NCI-H1417 treated with DMSO at 0.1 percent for 48 hours (cell line): ENCODE data around the gene RBMS1.
"Not testable (repeated sequence)": the region's sequence is repeated elsewhere in the genome, so short reads cannot be mapped to it uniquely, and the experiment has no call there.

Source experiments
- DNase-seq: peaks from one replicate; lab custom pipeline; 2025; lab: John Stamatoyannopoulos, UW

Gene RBMS1

DNA sequence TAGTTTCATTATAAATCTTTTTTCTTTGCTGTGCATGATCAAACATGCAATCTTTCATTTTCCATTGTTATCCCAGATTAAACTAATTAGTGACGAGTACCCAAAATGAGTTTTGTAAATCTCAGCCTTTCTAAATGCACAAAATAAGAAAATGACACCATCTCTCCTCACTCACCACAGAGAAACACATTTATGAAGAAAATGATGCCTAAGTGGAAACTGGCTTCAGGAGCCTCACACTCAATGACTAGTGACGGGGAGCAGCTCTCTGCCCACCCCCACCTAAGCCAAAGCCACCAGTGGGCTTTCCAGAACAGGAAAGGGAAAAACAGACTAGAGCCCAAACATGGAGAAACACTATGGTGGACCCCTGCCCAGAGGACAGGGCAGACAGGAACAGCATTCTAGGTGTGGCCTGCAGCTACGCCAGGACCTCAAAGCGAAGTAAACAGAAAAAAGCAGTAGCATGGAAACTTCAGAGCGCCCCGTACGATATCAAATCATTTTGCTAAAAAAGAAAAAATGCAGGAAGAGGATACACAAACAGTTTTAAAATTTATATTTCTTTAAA is 113.5 kb downstream of the RBMS1 start:
- DNase-seq = no peak

DNA sequence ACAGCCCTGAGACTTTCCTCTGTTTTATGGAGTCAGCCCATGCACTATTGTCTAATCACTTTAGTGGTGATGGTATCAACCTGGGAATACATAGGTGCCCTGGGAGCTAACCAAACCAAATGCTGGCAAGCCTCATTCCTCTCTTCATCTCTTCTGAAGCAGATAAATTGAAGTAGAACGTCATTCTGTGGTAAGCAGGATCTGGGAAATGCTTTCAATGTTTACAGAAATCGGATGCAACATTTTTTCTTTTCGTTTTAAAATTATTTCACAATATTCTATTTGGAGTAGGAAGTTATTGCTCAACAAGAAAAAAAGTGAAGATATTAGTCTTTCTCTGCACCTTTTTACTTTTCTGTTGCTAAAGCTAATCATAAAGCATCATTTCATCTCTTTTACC is 114.2 kb downstream of the RBMS1 start:
- DNase-seq = no peak

DNA sequence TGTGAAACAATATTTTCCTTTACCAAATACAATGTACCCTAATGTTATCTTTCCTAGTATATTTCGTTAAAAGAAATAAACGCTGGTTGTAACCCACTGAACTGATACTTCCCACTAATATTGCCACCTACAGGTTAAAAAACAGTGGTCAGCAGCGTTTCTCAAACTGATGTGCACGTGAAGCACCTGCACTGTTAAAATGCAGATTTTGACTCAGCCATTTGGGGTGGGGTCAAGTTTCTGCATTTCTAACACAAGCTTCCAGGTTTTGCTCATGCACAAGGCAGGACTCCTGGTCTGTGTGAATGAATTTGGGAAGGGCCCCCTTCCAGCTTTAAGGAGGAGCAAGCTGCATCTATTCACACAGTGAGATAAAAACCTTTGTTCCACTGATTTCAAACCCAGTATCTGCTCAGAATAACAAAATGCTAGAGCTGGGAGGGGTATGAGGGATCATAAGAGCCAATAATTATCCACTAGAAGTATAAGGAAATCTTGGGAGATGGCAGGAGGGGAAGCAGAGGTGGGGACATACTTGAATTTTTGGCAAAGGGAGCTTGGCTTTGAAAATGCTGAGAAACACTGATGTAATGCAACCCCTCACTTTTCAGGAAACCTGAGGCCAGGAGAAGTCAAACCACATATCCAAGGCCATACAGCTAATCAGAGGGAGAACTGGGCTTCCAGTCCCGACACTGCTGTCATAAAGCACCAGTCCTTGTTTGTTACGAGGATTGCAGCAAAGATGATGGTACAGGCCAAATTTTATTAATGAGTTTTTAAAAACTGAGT is 116.2 kb downstream of the RBMS1 start:
- no peak for DNase-seq

DNA sequence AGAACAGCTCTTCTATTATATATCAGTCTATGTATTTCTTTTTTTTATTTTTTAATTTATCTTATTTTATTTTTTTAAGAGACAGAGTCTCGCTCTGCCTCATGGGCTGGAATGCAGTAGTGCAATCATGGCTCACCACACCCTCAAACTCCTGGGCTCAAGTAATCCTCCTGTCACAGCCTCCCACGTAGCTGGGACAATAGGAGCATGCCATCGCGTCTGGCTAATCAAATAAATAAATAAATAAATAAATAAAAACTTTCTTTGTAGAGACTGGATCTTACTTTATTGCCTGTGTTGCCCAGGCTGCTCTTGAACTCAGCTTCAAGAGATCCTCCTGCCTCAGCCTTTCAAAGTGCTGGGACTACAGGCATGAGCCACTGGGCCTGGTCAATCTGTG is 117.0 kb downstream of the RBMS1 start:
- no peak for DNase-seq

DNA sequence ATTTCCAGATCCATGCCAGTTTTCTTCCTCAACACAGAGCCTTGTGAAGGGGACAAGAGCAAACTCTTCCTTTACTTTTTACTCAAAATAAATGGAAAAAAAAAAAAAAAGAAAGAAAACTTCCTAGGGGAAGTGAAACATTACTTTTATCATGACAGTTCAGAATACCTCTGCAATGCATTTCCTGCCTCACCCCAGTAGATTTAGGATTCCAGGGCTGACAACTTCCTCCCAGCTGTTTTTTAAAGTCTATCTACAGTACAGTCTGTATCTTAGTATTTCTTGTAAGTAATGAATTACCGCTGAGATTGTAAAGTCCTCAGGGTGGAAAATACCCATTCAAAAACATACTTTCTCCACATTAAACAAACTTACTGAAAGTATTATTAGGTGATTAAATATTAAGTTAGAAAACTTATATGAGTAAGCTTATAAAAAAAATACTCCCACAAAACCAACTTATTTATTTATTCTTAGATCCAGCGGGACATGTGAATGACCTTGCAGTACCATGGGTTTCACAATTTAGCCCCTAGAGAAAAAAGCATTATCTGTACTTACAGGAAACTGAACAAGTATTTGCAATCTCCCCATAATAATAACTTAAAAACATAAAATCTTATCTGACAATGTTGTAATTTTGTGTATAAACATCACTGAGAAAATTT is 117.7 kb downstream of the RBMS1 start:
- DNase-seq = no peak

DNA sequence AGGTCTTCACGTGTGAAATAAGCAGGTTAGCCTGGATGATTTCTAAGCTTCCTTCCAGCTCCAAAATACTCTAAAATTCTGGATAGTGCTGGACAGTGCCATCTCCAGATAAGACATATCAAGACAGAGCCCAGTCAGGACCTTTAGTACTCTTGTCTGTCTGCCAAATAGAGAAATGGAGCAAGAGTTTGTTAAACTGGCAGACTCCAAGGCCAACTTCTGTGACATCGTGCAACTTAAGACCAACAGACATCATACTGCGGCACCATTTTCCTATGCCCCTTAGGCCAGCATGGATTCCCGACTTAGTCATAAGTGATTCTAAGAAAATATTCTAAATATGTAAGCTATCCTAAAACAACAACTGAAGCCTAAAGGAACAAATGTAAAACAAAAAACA is 118.6 kb downstream of the RBMS1 start:
- no peak for DNase-seq

DNA sequence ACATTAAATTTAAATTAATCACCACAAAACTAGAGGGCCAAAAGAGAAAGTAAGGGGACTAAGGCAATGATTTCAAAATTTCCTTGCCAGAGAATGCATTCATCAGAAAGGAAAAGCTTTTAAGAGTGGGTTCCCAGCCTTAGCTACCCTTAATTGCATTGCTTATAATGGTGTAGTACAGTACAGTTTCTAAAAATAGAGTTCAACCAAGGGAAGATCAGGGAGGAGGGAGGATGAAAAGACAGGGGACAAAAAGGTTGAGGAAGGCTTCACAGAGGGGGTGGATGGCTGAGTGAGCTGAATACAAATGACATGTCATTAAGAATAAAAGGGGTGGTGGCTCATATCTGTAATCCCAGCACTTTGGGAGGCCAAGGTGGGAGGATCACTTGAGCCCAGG is 119.9 kb downstream of the RBMS1 start:
- no peak for DNase-seq

DNA sequence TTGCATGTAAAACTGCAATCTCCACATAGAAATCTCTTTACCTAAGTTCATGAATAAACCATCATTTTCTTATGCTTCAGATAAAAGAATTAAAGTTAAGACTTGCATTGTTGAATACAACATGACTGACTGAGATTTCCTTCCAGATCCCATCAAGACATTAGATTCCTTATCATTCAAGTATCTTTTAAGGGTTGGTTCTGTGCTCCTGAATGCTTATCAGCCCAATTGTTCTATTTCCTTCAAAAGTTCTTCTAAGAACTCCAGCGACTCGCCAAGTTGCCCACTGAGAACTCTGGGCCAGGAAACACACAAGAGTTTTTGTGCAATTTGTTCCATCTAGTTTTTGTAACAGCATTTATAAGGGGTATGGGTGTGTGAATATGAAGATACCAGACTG is 120.3 kb downstream of the RBMS1 start:
- no peak for DNase-seq

DNA sequence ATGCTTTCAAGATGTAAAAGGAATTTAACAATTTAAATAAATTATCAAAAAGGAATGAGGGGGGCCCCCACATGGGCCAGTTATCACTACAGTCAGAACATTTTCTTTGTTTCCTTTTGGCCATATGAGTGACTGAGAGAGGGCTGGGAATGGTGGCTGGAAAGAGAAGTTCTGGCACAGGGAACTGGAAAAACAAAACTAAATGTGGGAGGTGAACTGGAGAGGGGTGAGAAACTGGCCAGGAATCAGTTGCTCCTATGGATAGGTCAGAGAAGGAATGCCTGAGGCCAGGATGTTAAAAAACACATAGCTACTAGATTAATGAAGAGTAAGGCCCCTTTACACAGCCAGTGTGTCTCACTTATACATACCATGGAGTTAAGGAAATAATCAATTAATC is 121.0 kb downstream of the RBMS1 start:
- DNase-seq = no peak

DNA sequence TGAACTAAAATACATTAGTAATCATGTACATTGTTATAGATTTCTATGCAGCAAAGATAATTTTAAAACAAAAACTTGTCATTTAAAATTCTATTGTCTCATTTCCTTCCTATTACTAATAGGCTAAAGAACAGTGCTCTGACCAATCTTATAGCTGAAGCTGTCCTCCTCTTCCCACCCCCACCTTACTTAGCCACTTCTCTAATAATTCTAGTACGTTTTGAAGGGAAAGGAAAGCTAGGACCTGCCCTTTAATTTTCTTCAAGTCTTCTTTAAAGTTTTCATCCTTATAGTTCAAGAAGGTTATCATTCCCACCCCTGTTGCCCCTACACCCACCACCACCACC is 121.6 kb downstream of the RBMS1 start:
- no peak for DNase-seq

DNA sequence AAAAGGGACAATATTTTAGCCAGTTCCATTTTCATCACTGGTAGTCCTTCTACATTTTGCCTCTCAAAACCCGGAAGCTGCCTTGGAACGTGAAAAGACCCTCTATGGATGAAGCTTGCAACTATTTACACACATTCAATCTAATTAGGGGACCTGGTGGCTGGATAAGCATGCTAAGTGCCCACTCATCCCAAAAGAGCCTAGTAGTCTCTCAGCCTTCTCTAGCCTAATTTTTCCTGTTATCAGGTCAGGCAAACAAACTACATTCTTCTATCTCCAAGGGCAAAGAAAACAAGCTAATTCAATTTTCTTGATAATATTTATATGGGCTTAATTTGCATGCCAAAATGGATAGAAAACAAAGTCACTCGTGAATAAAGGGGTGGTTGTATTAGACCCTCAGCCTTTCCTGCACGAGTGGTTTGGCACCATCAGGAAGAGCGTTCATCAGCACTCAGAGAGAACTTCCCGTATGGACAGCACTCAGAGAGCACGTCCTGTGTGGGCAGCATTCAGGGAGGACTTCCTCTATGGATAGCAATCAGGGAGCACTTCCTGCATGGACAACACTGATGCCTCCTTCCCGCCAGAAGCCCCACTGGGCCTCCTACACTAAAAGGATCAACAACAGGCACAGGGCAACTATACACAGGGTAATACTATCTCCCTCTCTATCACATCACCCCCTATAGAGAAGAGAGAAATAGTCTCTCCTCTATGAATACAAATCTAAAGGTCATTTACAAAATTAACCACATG is 122.2 kb downstream of the RBMS1 start:
- DNase-seq = no peak

DNA sequence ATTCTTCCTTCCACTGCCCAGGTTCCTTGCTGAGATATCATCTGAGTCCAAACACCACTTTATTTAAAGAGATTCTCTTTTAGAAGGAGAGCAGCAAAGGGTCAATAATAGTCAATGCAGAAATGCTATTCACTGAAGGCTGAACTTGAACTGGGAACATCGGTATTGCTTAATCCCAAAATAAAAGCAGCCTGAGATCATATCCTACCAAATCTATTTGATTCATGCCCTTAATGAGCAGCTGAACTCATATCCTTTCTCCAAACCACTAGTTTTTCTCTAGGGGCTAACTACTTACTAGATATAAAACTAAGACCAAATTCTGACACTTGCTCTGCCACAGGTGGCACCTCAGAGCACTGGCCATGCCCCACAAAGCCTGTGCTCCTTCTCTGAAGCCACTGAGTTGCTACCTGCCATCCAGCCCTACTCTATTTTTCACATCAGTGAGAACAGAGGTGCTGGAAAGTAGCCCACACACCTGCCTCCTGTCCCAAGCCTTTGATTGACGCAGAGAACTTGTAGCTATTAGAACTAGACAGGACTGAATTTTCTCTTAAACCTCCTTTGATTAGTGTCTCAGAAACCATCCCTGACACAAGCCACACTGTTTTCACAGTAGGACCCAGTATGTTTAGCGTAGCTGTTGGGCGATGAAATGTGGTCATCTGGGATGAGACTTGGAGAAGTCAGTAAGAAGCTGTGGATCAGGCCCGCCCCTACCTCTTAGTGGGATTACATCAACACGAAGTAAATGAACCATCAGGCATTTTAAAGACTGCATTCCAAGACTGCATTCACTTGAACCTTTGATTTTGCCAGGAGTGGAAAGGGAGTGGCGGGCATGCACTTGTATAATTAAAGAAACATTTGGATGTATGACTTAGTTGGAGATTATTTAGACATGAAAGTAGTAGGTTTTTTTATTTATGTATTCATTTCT is 124.3 kb downstream of the RBMS1 start:
- DNase-seq = no peak

DNA sequence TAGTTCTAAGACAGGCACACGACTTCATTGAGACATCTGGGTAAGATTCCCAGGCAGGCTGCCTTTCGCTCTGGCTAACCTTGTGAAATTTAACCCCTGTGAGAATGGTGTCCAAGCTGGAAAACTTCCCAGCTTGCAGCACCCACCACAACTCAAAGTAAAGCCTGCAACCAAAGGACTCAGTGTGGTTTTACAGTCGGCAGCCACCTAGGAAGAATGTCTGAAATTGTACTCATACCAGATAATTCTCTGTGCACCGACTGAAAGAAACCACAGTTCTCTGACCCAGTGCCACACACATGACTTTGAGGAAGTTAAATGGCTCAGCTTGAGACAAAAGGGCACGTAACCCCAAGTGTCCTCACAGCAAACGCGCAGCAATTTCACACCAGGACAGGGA is 125.7 kb downstream of the RBMS1 start:
- DNase-seq = no peak

DNA sequence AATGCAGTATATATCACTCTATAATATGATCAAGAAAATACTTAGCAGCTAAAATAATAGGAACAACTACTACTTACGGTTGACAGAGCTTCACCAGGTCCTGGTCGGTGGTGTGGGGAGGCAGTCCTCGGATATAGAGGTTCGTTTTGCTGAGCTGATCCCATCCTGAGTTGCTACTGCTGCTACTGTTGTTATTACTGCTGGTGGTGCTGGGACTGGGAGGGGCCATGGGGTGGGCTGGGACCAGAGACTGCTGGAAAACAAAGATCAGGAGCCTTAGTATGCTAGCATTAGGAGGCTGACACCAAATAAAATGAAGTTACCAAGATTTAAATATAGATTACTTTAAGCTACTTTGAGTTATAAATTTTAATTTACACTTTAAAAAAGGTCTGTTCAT is 126.5 kb downstream of the RBMS1 start:
- not testable (repeated sequence) for DNase-seq

DNA sequence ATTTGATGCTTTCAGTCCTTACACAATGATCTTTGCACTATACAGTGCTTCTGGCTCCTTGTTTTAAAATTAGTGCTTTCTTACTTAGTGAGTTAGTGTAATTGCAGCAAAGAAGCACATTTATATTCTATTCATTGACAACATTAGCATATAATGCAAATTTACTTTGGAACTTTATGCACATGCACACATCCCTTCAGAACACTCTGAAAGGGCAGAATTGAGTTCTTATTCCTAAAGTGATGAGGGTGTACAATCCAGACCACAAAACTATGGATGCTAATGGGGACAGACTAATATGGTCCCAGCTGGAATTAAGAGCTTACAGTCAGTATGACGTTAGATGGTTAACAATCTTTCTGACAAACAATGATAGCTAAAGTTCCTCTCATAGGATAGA is 127.1 kb downstream of the RBMS1 start:
- DNase-seq = no peak

DNA sequence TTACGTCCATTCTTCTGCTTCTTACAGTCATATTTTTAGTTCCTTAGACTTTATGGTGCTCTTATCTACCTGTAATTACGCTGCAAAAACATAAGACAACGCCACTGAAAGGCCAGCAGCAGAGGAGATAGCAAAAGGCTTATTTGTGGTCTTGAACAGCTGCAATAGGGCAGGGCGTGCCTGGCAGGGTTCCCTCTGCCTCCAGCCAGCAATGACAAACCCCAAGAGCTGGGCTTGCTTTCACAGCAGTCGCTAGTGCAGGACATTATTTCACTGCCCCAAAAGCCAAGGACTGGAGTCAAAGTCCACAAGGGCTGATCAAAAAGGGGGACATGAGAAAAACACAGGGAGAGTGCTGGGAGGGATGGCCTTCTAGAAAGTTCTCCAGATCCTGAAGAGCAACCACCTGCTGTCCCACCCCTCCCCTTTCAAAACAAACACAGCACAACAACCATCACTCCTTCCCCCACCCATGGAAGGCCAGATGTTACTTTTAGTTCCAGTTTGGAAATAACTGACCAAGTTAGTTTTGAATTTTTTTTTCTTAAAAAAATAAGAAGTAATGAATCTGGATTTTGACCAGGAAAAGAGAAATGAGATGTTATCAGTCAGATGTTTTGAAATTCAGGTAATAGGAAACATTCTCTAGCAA is 127.8 kb downstream of the RBMS1 start:
- no peak for DNase-seq

DNA sequence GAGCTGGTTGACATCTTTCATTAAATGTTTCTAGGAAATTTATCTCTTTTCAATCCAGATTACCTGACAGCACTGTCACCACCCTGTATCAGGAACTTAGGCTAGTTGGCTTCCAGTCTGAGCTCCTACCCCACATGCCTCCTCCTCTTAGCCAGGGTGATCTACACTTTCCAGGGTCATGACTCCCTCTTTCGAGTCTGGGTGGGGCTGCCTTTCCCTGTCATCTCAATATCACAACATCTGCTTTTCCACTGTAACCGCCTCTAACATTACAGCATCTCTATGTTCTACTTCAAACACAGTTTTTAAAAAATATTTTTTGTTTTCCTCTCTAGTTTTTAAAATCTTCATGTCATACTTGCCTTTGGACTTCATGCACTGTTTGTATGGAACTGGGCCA is 129.2 kb downstream of the RBMS1 start:
- DNase-seq = no peak

DNA sequence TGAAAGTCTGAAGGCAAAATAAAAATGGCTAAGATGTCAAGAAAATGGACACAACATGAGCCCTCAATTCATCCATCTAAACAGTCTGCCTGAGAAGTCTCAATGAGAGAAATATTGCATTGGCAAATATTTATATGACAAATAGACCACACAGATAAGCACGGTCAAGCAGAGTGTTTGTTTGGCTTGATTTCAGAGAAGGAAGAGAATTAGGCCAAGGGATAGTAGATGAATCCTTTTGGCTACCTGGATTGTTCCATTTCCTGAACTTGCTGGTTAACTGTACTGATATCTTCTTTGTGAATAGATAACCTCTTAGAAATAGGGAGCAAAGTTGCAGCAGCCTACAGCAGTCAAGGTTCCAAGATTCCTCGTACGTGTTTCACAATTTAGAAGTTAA is 129.6 kb downstream of the RBMS1 start:
- DNase-seq = no peak

DNA sequence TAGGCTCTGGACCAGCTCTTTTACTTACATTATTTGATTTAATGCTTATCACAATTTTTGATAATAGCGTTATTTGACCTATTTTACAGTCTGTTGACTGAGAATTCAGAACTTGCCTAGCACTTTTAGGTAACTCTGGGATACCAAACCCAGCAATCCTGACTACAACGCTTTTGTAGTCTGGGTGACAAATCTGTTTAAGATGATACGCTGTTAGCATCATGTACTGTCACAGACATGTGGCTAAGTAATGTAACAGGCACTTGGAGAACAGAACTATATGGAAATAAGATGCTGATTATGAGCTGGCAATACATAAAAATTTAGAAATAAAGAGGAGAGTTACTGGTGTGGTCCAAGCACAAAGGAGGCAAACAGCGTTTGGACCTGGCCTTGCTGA is 130.6 kb downstream of the RBMS1 start:
- no peak for DNase-seq

DNA sequence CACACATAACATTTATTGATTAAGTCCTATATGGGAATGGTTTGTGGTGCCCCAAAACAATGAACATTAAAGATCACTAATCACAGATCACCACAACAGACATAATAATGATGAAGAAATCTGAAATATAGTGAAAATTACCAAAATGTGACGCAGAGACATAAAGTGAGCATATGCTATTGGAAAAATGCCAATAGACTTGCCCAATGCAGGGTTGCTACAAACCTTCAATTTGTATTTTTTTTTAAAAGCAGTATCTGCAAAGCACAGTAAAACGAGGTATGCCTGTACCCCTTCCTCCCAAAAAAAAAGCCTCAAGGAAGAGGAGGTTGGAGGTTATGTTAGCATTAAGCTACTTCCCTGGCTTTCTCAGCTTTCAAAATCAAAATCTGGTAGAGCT is 131.1 kb downstream of the RBMS1 start:
- no peak for DNase-seq

DNA sequence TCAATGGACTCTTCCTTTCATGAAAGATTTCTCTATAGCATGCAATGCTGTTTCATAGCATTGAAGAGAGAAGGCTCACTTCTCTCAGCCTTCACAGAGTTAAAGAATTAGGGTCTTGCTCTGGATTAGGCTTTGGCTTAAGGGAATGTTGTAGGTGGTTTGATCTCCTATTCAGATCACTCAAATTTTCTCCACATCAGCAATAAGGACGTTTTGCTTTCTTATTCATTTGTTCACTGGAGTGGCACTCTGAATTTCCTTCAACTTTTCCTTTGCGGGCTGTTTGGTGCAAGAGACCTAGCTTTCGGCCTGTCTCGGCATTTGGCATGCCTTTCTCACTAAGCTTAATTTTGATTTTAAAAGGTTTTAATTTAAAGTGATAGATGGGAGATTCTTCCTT is 131.6 kb downstream of the RBMS1 start:
- DNase-seq = no peak
